Measurements from ENCODE around the gene TMC1.
A peak's percentile ranks its signal among the peaks of the same experiment; 100 is the strongest.

TMC1 gene

DNA sequence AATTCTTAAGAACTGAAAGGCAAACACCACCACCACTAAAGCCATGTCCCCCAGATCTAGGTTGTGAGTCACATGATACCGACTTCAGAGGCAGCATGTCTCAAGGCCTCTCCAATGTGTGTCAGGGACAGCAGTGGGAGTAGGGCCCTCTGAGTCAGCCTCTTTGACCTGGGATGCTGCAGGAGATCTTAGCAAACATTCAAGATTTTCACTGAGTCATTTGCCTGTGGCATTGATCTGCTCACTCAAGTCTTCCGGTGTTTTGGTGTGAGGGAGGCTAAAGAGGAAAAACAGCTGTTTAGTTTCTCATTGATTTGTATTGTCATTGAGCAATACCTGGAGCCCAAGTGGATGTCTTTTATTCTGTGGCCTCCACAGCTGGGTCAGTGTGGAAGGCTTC lies 36.1 kb downstream of the TMC1 start:
- H3K36me3 ChIP-seq (ENCODE audit: control insufficient read depth in 1 of 2, insufficient read depth in 2 of 2, low read depth in 1 of 2, low read length in 2 of 2), result no peaks in the 10 kb centered on the region
- no peak overlapping the region for H2BK15ac ChIP-seq (ENCODE audit: low read depth, poor library complexity, severe bottlenecking)
- no peak overlapping the region for H2BK12ac ChIP-seq (ENCODE audit: low read length in 2 of 2)
- H3K4me1 ChIP-seq (ENCODE audit: control insufficient read depth, insufficient read depth, low read depth, low read length), result peaks cover 3% of the 10 kb centered on the region
- no peak overlapping the region for H4K91ac ChIP-seq (ENCODE audit: low read length)
- no peak overlapping the region for H2BK5ac ChIP-seq (ENCODE audit: low read depth, low read length, poor library complexity, severe bottlenecking)
- no peak overlapping the region for H2AFZ ChIP-seq (ENCODE audit: low read depth, low read length)
- H3K4me3 ChIP-seq (ENCODE audit: insufficient read depth in 1 of 2, low read depth in 1 of 2, low read length in 2 of 2), result no peak overlapping the region
- peak overlapping the region; percentile 61 for H3K9ac ChIP-seq (ENCODE audit: low read length)
- no peaks in the 10 kb centered on the region for H3K9me3 ChIP-seq (ENCODE audit: control insufficient read depth, low read length)
- no peak overlapping the region for H3K23ac ChIP-seq (ENCODE audit: low read length in 2 of 2)
- no peak overlapping the region for H2AK5ac ChIP-seq (ENCODE audit: low read length, severe bottlenecking)
- no peak overlapping the region for H3K14ac ChIP-seq (ENCODE audit: low read length in 2 of 2)
- WGBS, result 0% methylated on average over 2 of the region's 2 CpGs
- peak; percentile 99 for DNase-seq
- H3K27me3 ChIP-seq (ENCODE audit: control insufficient read depth in 1 of 2, insufficient read depth in 1 of 2, low read length in 2 of 2), result no peaks in the 10 kb centered on the region
- H3K4me2 ChIP-seq (ENCODE audit: low read length, poor library complexity, severe bottlenecking), result no peak overlapping the region
- no peak overlapping the region for H3K18ac ChIP-seq (ENCODE audit: low read depth in 1 of 2, low read length in 2 of 2)
- H4K8ac ChIP-seq (ENCODE audit: low read length), result no peak overlapping the region
- no peak overlapping the region for H2BK120ac ChIP-seq (ENCODE audit: low read depth, low read length)
- H3K4ac ChIP-seq (ENCODE audit: low read depth in 1 of 2, low read length in 2 of 2), result no peak overlapping the region
- H3K27ac ChIP-seq (ENCODE audit: low read length, poor library complexity, severe bottlenecking), result peak overlapping the region; percentile 71
- H3K79me1 ChIP-seq (replicated peaks; ENCODE audit: low read length, poor library complexity, severe bottlenecking), result no peaks in the 10 kb centered on the region

DNA sequence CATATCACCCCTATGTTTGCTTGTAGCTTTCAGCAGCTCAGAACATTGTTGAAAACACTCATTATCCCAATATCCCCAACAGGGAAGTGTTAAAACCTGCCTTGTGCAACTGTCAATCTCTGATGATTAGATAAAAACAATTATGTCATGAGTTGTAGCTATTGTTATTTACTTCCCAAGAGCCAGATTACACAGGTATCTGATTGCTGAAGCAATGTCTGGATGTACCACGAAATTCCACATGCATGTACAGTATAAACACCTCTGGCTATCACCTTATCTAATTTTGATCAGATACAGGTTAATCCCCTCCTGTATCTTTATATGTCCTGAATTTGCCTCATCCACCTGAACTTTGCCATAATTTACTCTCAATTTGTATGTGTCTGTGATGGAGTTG lies 38.7 kb downstream of the TMC1 start:
- Histone ChIP-seq H3K79me1 (replicated peaks; ENCODE audit: low read length, poor library complexity, severe bottlenecking) (no peaks in the 10 kb centered on the region), H2BK120ac (ENCODE audit: low read depth, low read length) (no peak overlapping the region), H3K36me3 (ENCODE audit: control insufficient read depth in 1 of 2, insufficient read depth in 2 of 2, low read depth in 1 of 2, low read length in 2 of 2) (no peaks in the 10 kb centered on the region), H3K4ac (ENCODE audit: low read depth in 1 of 2, low read length in 2 of 2) (no peak overlapping the region), H4K91ac (ENCODE audit: low read length) (no peak overlapping the region), H3K27ac (ENCODE audit: low read length, poor library complexity, severe bottlenecking) (no peak overlapping the region), H4K8ac (ENCODE audit: low read length) (no peak overlapping the region), H3K18ac (ENCODE audit: low read depth in 1 of 2, low read length in 2 of 2) (no peak overlapping the region), H2AK5ac (ENCODE audit: low read length, severe bottlenecking) (no peak overlapping the region), H3K27me3 (ENCODE audit: control insufficient read depth in 1 of 2, insufficient read depth in 1 of 2, low read length in 2 of 2) (no peaks in the 10 kb centered on the region), H3K4me3 (ENCODE audit: insufficient read depth in 1 of 2, low read depth in 1 of 2, low read length in 2 of 2) (no peak overlapping the region), H2AFZ (ENCODE audit: low read depth, low read length) (no peak overlapping the region), H3K14ac (ENCODE audit: low read length in 2 of 2) (no peak overlapping the region), H3K4me2 (ENCODE audit: low read length, poor library complexity, severe bottlenecking) (no peak overlapping the region), H2BK15ac (ENCODE audit: low read depth, poor library complexity, severe bottlenecking) (no peak overlapping the region), H3K9ac (ENCODE audit: low read length) (no peak overlapping the region), H3K23ac (ENCODE audit: low read length in 2 of 2) (no peak overlapping the region), H3K4me1 (ENCODE audit: control insufficient read depth, insufficient read depth, low read depth, low read length) (no peaks in the 10 kb centered on the region), H2BK5ac (ENCODE audit: low read depth, low read length, poor library complexity, severe bottlenecking) (no peak overlapping the region), H3K9me3 (ENCODE audit: control insufficient read depth, low read length) (no peaks in the 10 kb centered on the region), H2BK12ac (ENCODE audit: low read length in 2 of 2) (no peak overlapping the region)
- DNase-seq, result no peak
- 85% methylated on average over 1 of the region's 1 CpG for WGBS

- H3K4me1 ChIP-seq (ENCODE audit: control insufficient read depth, insufficient read depth, low read depth, low read length), result no peaks in the 10 kb centered on the region
- WGBS, result 87% methylated on average over 3 of the region's 4 CpGs
- H4K91ac ChIP-seq (ENCODE audit: low read length), result no peak overlapping the region
- H3K23ac ChIP-seq (ENCODE audit: low read length in 2 of 2), result no peak overlapping the region
- no peaks in the 10 kb centered on the region for H3K27me3 ChIP-seq (ENCODE audit: control insufficient read depth in 1 of 2, insufficient read depth in 1 of 2, low read length in 2 of 2)
- H2BK5ac ChIP-seq (ENCODE audit: low read depth, low read length, poor library complexity, severe bottlenecking), result no peak overlapping the region
- H2AK5ac ChIP-seq (ENCODE audit: low read length, severe bottlenecking), result no peak overlapping the region
- H3K36me3 ChIP-seq (ENCODE audit: control insufficient read depth in 1 of 2, insufficient read depth in 2 of 2, low read depth in 1 of 2, low read length in 2 of 2), result no peaks in the 10 kb centered on the region
- no peak for DNase-seq
- no peaks in the 10 kb centered on the region for H3K9me3 ChIP-seq (ENCODE audit: control insufficient read depth, low read length)
- H3K9ac ChIP-seq (ENCODE audit: low read length), result no peak overlapping the region
- no peaks in the 10 kb centered on the region for H3K79me1 ChIP-seq (replicated peaks; ENCODE audit: low read length, poor library complexity, severe bottlenecking)
- H3K14ac ChIP-seq (ENCODE audit: low read length in 2 of 2), result no peak overlapping the region
- no peak overlapping the region for H2AFZ ChIP-seq (ENCODE audit: low read depth, low read length)
- H3K4me3 ChIP-seq (ENCODE audit: insufficient read depth in 1 of 2, low read depth in 1 of 2, low read length in 2 of 2), result no peak overlapping the region
- H4K8ac ChIP-seq (ENCODE audit: low read length), result no peak overlapping the region
- H3K4me2 ChIP-seq (ENCODE audit: low read length, poor library complexity, severe bottlenecking), result no peak overlapping the region
- no peak overlapping the region for H3K4ac ChIP-seq (ENCODE audit: low read depth in 1 of 2, low read length in 2 of 2)
- no peak overlapping the region for H2BK12ac ChIP-seq (ENCODE audit: low read length in 2 of 2)
- H2BK15ac ChIP-seq (ENCODE audit: low read depth, poor library complexity, severe bottlenecking), result no peak overlapping the region
- no peak overlapping the region for H3K27ac ChIP-seq (ENCODE audit: low read length, poor library complexity, severe bottlenecking)
- H2BK120ac ChIP-seq (ENCODE audit: low read depth, low read length), result no peak overlapping the region
- H3K18ac ChIP-seq (ENCODE audit: low read depth in 1 of 2, low read length in 2 of 2), result no peak overlapping the region
These were observed 42.4 kb downstream of the TMC1 start for GRCh38 chr9:72563806-72564205.

- Histone ChIP-seq H2BK15ac (ENCODE audit: low read depth, poor library complexity, severe bottlenecking) (no peak overlapping the region), H3K4me3 (ENCODE audit: insufficient read depth in 1 of 2, low read depth in 1 of 2, low read length in 2 of 2) (no peak overlapping the region), H2BK5ac (ENCODE audit: low read depth, low read length, poor library complexity, severe bottlenecking) (no peak overlapping the region), H3K9me3 (ENCODE audit: control insufficient read depth, low read length) (no peaks in the 10 kb centered on the region), H3K27me3 (ENCODE audit: control insufficient read depth in 1 of 2, insufficient read depth in 1 of 2, low read length in 2 of 2) (no peaks in the 10 kb centered on the region), H2BK120ac (ENCODE audit: low read depth, low read length) (no peak overlapping the region), H4K91ac (ENCODE audit: low read length) (no peak overlapping the region), H3K79me1 (replicated peaks; ENCODE audit: low read length, poor library complexity, severe bottlenecking) (no peaks in the 10 kb centered on the region), H3K23ac (ENCODE audit: low read length in 2 of 2) (no peak overlapping the region), H3K4me1 (ENCODE audit: control insufficient read depth, insufficient read depth, low read depth, low read length) (no peaks in the 10 kb centered on the region), H3K18ac (ENCODE audit: low read depth in 1 of 2, low read length in 2 of 2) (peak overlapping the region in 1 of 2 experiments; percentile 33), H2AK5ac (ENCODE audit: low read length, severe bottlenecking) (no peak overlapping the region), H3K4ac (ENCODE audit: low read depth in 1 of 2, low read length in 2 of 2) (no peak overlapping the region), H2AFZ (ENCODE audit: low read depth, low read length) (no peak overlapping the region), H3K4me2 (ENCODE audit: low read length, poor library complexity, severe bottlenecking) (no peak overlapping the region), H2BK12ac (ENCODE audit: low read length in 2 of 2) (no peak overlapping the region), H4K8ac (ENCODE audit: low read length) (no peak overlapping the region), H3K9ac (ENCODE audit: low read length) (no peak overlapping the region), H3K27ac (ENCODE audit: low read length, poor library complexity, severe bottlenecking) (no peak overlapping the region), H3K36me3 (ENCODE audit: control insufficient read depth in 1 of 2, insufficient read depth in 2 of 2, low read depth in 1 of 2, low read length in 2 of 2) (no peaks in the 10 kb centered on the region), H3K14ac (ENCODE audit: low read length in 2 of 2) (no peak overlapping the region)
- no peak for DNase-seq
- WGBS, result no CpG with 5 or more reads among the region's 2 CpGs
These were observed 43.3 kb downstream of the TMC1 start for GRCh38 chr9:72564479-72565281.

Measured in mesenchymal stem cell (in vitro differentiated cells and primary cell).